IPS DF 6.9 (cell line): ENCODE results near the gene NTHL1.

Experiments
- DNase-seq: peaks from one replicate; pipeline ENCODE4 v3.0.0-alpha.2; 2013; ENCODE audit warnings: low read depth, low spot score
- H3K27ac ChIP-seq: one replicate; pipeline ENCODE4 v1.5.1; 2013; ENCODE audit warnings: low read length, control low read depth
- H3K27me3 ChIP-seq: 2 replicates; pipeline ENCODE4 v1.6.1; 2013; ENCODE audit warnings: mild to moderate bottlenecking, low read length; ENCODE audit not compliant: control insufficient read depth, insufficient read depth
- H3K36me3 ChIP-seq: 2 replicates; pipeline ENCODE4 v1.6.1; 2013; ENCODE audit warnings: low read length; ENCODE audit not compliant: control insufficient read depth, insufficient read depth
- H3K4me1 ChIP-seq: 2 replicates; pipeline ENCODE4 v1.6.1; 2013; ENCODE audit warnings: low read length; ENCODE audit not compliant: control insufficient read depth, insufficient read depth
- H3K4me3 ChIP-seq: 2 replicates; pipeline ENCODE4 v1.5.1; 2013; ENCODE audit warnings: mild to moderate bottlenecking, low read length
- H3K9me3 ChIP-seq: 2 replicates; pipeline ENCODE4 v1.6.1; 2013; ENCODE audit warnings: low read length, inconsistent platforms; ENCODE audit not compliant: control insufficient read depth, insufficient read depth
- WGBS: extraction: QIAGEN DNeasy Blood & Tissue Kit; methylation state at CpG from one replicate; pipeline ENCODE4 v1.1.7; 2013; ENCODE audit warnings: mixed read lengths, missing lambda C conversion rate; ENCODE audit not compliant: insufficient read length, insufficient coverage; 5-methylcytosine and 5-hydroxymethylcytosine counted together

The NTHL1 gene

GRCh38 chr16:1990351-1991134, 57.1 kb downstream of the NTHL1 start:
- DNase-seq: no peak
- Histone ChIP-seq H3K4me3 (peak overlapping the region; percentile 63; the same call in 1 of the 2 replicates), H3K9me3 (no peaks in the 10 kb centered on the region), H3K27me3 (peaks cover 2% of the 10 kb centered on the region; the same call in 1 of the 2 replicates), H3K36me3 (peaks cover 7% of the 10 kb centered on the region), H3K4me1 (peaks cover 9% of the 10 kb centered on the region), H3K27ac (no peak overlapping the region)
- no CpG with 5 or more reads among the region's 50 CpGs for WGBS

- H3K4me1 ChIP-seq: peaks cover 9% of the 10 kb centered on the region
Observed at GRCh38 chr16:1990101-1990350, 57.6 kb downstream of the NTHL1 start.

More at GRCh38 chr16:1990101-1990350, 57.6 kb downstream of the NTHL1 start:
- WGBS: no CpG with 5 or more reads among the region's 25 CpGs
- Histone ChIP-seq H3K9me3 (no peaks in the 10 kb centered on the region), H3K27ac (no peak overlapping the region), H3K36me3 (peaks cover 9% of the 10 kb centered on the region), H3K27me3 (peaks cover 2% of the 10 kb centered on the region; the same call in 1 of the 2 replicates), H3K4me3 (peak overlapping the region; percentile 63)
- no peak for DNase-seq
